NCI-H345 treated with DMSO at 0.1 percent for 48 hours (cell line): ENCODE measurements around the gene LNPEP.
"Not testable (repeated sequence)": the region's sequence is repeated elsewhere in the genome, so short reads cannot be mapped to it uniquely, and the experiment has no call there.

Experiments used
- DNase-seq: peaks from one replicate; lab custom pipeline; 2025; ENCODE audit not compliant: unreplicated experiment; lab: John Stamatoyannopoulos, UW

LNPEP gene

GRCh38 chr5:97047076-97047475 is 111.2 kb downstream of the LNPEP start:
- no peak for DNase-seq

DNA sequence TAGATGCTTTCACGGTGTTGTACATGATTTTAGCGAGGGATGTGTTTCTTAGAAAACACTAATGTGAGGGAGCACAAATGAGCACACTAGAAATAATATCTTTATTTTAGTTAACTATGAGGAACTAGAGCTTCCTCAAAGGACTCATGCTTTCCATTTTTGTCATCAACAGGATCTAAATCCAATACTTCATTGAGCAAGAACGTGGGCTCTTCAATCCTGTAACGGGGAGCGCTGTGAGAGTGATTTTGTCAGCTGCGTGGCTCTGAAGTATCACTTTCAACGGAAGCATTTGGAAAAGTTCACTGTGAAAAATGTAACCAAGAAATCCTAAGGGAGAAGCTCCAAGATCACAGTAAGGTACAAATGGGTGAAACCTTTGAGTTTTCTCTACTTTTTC is 113.3 kb downstream of the LNPEP start:
- DNase-seq = no peak

DNA sequence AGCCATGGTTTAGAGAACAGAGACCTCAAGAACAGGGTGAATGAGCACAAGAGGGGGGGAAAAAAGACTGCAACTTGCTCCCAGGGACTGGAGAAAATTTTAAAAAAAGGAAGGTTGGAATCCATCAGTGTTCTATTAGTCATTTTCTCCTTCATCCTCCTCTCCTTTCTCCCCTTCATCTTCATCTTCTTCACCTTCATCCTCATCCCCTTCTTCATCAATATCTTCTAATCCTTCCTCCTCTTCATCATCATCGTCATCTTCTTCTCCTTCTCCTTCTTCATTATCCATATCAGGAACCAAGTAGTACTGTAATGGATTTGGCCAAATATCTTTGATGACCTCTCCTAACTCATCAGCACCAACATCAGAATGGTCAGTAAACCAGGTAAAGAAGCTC is 120.4 kb downstream of the LNPEP start:
- no peak for DNase-seq

- DNase-seq = no peak
These were observed 126.2 kb downstream of the LNPEP start for GRCh38 chr5:97062046-97062445.

- DNase-seq = no peak
These were observed 127.4 kb downstream of the LNPEP start for GRCh38 chr5:97063251-97063650.

DNA sequence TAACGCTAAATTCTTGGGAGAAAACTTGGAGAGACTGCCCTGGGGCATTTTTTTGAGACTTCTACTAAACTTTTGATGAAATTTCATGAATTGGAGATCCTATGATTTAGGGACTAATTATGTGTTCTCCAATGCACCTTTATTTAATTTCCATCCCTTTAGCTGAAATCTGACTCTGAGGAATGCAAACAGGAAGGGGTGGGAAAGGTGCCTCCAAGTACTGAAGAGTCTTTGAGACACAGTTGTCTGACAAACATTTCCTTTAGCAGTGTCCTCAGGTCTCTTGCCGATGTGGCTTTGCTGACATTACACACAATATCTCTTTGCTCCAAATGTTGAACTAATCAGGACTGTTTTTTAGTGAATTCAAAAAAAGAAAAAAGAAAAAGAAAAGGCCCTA is 129.6 kb downstream of the LNPEP start:
- DNase-seq = no peak

DNA sequence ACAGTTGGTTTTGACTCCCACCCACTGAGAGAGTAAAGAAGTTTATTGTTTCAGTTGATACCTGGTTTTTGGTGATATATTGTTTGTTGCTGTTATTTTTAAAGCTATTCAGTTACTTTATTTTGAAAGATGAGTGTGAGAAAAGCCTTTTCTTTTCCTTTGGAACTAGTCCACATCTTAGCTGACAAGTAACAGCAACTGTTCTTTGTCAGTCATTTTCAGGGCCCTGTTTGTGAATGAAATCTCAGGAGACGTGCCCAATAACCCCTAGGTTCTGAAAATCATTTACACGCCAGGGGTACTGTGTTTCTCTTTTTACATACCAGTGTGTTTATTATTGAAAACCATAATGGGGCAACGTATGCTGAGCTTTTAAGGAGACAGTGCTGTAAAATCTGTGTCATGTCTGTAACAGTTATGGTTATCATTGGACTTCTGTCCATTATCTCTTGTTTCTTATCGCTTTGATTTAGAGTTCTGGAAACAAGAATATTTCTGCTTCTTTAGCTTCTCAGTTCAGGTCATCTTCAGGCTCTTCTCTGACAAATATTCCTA is 131.5 kb downstream of the LNPEP start:
- no peak for DNase-seq

DNA sequence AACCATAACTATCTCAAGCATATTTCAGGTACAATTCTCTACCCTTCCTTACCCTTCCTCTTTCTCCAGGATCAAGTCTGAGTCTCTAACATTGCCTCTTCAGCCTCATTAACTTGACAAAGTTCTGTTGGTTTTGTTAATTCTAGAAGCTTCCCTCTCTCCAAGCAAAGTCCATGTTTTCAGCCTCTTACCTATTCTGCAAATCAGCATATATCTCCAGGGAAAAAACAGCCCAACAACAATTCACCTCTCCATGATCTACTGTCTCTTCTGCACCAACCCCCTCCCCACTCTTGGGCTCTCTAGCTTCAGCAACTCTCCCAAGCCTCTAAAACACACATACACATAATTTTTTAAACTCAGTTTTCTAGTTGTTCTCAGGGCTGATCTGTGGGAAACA is 134.4 kb downstream of the LNPEP start:
- no peak for DNase-seq

GRCh38 chr5:97071101-97071500 is 135.2 kb downstream of the LNPEP start:
- DNase-seq = no peak

DNA sequence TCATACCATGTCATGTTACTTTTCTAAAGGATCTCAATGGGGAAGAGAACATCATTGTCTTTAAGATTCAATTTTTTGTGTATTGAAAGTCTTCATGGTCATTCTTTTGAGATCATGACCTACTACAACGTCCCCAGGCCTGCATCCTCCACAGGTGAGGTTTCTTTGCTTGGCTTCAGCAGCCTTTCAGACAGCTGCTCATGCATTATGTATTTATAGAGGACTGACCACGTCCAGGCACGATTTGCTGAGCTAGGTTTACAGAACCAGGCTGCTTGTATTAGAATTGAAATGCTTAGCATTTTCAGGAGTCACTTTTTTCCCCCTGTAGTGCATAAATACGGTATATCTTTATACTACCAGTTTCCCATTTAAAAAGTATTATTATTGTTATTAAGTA is 136.1 kb downstream of the LNPEP start:
- no peak for DNase-seq

GRCh38 chr5:97072696-97073095 is 136.8 kb downstream of the LNPEP start:
- no peak for DNase-seq

GRCh38 chr5:97073420-97073819 is 137.5 kb downstream of the LNPEP start:
- DNase-seq = no peak

DNA sequence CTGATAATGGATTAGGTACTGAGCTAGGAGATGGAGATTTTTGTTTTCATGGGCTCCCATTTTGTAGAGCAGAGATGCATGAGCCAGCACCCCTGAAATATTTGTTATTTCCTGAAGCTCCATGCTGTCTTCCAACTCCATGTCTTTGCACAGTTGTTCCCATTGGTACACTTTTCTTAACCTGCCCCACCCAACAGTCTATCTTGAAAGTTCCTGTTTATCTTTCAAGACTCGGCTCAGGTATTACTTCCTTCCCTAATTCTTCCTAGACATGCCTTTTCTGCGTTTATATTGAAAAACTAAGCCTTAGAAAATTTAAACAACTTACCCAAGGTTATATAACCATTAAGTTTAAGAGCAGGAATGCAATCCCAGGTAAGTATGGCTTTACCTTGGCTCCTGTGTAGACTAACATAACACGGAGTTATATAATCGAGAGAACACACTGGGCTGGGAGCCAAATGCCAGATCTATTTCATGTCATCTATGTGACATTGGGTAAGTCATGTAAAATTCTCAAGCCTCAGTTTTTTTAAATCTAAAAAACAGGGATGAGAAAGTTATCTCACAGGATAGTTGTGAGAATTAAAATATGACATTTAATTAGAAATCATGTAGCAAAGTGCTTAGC is 139.1 kb downstream of the LNPEP start:
- DNase-seq = no peak

GRCh38 chr5:97075649-97076048 is 139.8 kb downstream of the LNPEP start:
- no peak for DNase-seq

DNA sequence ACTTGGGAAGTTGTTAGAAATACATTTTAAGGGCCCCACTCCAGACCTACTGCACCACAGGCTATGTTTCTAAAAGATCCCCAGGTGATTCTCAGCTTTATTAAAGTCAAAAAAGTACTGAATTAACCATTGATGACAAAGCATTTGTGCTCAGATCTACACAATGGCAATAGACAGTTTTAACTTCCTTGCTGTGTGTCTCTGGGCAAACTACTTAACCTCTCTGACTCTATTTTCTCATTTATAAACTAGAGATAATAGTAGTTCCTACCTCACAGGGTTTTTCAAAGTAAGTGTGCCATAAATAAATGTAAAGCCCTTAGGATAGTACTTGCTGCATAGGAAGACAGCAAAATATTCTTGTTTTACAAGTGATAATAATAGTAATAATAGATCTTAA is 140.2 kb downstream of the LNPEP start:
- no peak for DNase-seq

DNA sequence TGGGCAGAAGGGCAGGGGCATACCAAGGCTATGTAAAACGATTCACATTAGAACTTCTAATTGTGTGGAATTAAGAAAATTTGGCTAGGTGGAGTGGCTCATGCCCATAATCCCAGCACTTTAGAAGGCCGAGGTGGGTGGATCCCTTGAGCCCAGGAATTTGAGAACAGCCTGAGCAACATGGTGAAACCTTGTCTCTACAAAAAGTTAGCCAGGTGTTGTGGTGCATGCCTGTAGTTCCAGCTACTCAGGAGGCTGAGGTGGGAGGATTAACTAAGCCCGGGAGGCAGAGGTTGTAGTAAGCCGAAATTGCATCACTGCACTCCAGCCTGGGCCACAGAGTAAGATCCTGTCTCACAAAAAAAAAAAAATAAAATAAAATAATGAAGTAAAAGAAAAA is 141.4 kb downstream of the LNPEP start:
- DNase-seq = no peak

GRCh38 chr5:97078958-97079743 is 143.3 kb downstream of the LNPEP start:
- DNase-seq = no peak

GRCh38 chr5:97084782-97085458 is 149.0 kb downstream of the LNPEP start:
- not testable (repeated sequence) for DNase-seq

DNA sequence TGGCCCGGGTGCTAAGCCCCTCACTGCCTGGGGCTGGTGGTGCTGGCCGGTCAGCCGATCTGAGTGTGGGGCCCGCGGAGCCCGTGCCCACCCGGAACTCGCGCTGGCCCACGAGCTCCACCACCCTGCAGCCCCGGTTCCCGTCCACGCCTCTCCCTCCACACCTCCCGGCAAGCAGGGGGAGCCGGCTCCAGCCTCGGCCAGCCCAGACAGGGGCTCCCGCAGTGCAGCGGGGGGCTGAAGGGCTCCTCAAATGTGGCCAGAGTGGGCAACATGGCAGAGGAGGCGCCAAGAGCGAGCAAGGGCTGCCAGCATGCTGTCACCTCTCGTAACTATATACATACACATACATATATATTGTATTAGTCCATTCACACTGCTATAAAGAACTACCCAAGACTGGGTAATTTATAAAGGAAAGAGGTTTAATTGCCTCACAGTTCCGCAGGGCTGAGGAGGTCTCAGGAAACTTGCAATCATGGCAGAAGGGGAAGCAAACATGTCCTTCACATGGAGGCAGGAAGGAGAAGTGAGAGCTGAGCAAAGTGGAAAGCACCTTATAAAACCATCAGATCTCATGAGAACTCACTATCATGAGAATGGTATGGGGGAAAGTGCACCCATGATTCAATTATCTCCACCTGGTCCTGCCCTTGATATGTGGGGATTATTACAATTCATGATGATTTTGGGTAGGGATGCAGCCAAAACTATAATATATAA is 149.7 kb downstream of the LNPEP start:
- no peak for DNase-seq
